NB4 (cell line): ENCODE data around the gene XRCC5.

Experiments used
- CTCF ChIP-seq: IDR thresholded peaks from one replicate; pipeline ENCODE4 v1.5.1; 2012; ENCODE audit warnings: low read depth, low read length
- POLR2A ChIP-seq: IDR thresholded peaks from 2 replicates; pipeline ENCODE4 v1.6.1; 2011; ENCODE audit warnings: mild to moderate bottlenecking; ENCODE audit not compliant: insufficient read length; ENCODE audit errors: extremely low read depth
- TF ChIP-seq, protein P1 (sequence below): IDR thresholded peaks from 2 replicates; pipeline ENCODE4 v1.6.1; 2011; ENCODE audit warnings: low read depth, low read length

- TF ChIP-seq CTCF (no peak), POLR2A (no peak)
- TF ChIP-seq, protein P1, sequence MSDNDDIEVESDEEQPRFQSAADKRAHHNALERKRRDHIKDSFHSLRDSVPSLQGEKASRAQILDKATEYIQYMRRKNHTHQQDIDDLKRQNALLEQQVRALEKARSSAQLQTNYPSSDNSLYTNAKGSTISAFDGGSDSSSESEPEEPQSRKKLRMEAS = no peak
These were observed 96.3 kb downstream of the XRCC5 start for GRCh38 chr2:216205486-216205885.
